Fibroblast of lung (primary cell): ENCODE data around the gene OVOL3.

Experiments used
- EZH2 ChIP-seq: IDR thresholded peaks from 2 replicates; pipeline ENCODE4 v1.5.1; 2012; ENCODE audit warnings: low read length, control low read depth, mild to moderate bottlenecking; ENCODE audit errors: missing control alignments
- TF ChIP-seq, protein P1 (sequence below), 2 donors: IDR thresholded peaks in 1 of 2; conservative IDR thresholded peaks in 1 of 2; 1 replicate in 1 of 2; 2 replicates in 1 of 2; pipeline ENCODE4 v1.5.1; 2011 to 2012; ENCODE audit warnings: low read length in 2 of 2, control low read depth in 1 of 2, inconsistent platforms in 1 of 2, low read depth in 1 of 2, mild to moderate bottlenecking in 1 of 2

DNA sequence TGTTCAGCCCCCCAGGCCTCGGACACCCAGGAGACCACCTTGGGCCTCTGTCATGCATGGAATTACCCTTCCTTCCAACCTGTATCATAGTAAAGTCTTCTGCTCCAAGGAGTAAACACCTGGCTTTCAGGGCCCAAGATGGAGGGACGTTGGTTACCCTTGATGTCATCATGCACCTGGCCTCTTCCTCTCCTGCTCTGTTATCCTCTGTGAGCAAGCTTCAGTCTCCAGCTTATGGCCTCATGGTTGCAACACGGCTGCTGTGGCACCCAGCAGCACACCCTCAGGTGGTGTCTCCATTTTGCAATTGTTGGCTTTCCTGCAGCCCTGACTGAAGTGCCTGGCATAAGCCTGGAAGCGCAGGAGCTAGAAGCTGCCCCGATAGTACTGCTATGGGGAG is 4.0 kb upstream of the OVOL3 start:
- TF ChIP-seq, protein P1, sequence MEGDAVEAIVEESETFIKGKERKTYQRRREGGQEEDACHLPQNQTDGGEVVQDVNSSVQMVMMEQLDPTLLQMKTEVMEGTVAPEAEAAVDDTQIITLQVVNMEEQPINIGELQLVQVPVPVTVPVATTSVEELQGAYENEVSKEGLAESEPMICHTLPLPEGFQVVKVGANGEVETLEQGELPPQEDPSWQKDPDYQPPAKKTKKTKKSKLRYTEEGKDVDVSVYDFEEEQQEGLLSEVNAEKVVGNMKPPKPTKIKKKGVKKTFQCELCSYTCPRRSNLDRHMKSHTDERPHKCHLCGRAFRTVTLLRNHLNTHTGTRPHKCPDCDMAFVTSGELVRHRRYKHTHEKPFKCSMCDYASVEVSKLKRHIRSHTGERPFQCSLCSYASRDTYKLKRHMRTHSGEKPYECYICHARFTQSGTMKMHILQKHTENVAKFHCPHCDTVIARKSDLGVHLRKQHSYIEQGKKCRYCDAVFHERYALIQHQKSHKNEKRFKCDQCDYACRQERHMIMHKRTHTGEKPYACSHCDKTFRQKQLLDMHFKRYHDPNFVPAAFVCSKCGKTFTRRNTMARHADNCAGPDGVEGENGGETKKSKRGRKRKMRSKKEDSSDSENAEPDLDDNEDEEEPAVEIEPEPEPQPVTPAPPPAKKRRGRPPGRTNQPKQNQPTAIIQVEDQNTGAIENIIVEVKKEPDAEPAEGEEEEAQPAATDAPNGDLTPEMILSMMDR (conservative IDR thresholded peaks at IDR 0.05 in 1 of 2, IDR thresholded peaks at IDR 0.05 in 1 of 2; ENCODE audit: low read depth in 1 of 2, low read length in 2 of 2), result no peak
- no peak for TF ChIP-seq EZH2
